ENCODE results near the gene MYO1H.

The MYO1H gene

GRCh38 chr12:109359131-109359690, 11.5 kb downstream of the MYO1H start:
- no peak overlapping the region for H3K4me2 ChIP-seq (ENCODE audit: low read length)
- no peak overlapping the region for H2AFZ ChIP-seq (ENCODE audit: low read length)
- H3K27ac ChIP-seq (ENCODE audit: low read depth, low read length, poor library complexity, severe bottlenecking) = no peak overlapping the region
- no peaks in the 10 kb centered on the region for H3K79me2 ChIP-seq (ENCODE audit: insufficient read depth, low read length)
- no peaks in the 10 kb centered on the region for H3K27me3 ChIP-seq (ENCODE audit: insufficient read depth, low read length)
- no peaks in the 10 kb centered on the region for H3K4me1 ChIP-seq (ENCODE audit: insufficient read depth, low read length, severe bottlenecking)
- H3K9me2 ChIP-seq (ENCODE audit: low read depth, low read length) = no peaks in the 10 kb centered on the region
- no peaks in the 10 kb centered on the region for H3F3A ChIP-seq (ENCODE audit: insufficient read depth, low read length)
- no peaks in the 10 kb centered on the region for H3K36me3 ChIP-seq (ENCODE audit: insufficient read depth, low read length)
- no peak overlapping the region for H3K9ac ChIP-seq (ENCODE audit: low read length)
- TF ChIP-seq EZH2 (IDR thresholded peaks at IDR 0.05; ENCODE audit: borderline replicate concordance, low read length) (no peak), CTCF (IDR thresholded peaks at IDR 0.05; ENCODE audit: low read length) (no peak)
- H3K4me3 ChIP-seq (ENCODE audit: low read depth, low read length, poor library complexity, severe bottlenecking) = no peak overlapping the region
- no peaks in the 10 kb centered on the region for H4K20me1 ChIP-seq (ENCODE audit: insufficient read depth, low read length)
- no peaks in the 10 kb centered on the region for H3K9me3 ChIP-seq (ENCODE audit: low read length)

GRCh38 chr12:109369831-109370230, 22.1 kb downstream of the MYO1H start:
- Histone ChIP-seq H3K9ac (ENCODE audit: low read length) (no peak overlapping the region), H3K4me3 (ENCODE audit: low read depth, low read length, poor library complexity, severe bottlenecking) (no peak overlapping the region), H3K79me2 (ENCODE audit: insufficient read depth, low read length) (no peaks in the 10 kb centered on the region), H3K4me1 (ENCODE audit: insufficient read depth, low read length, severe bottlenecking) (no peaks in the 10 kb centered on the region), H3K27ac (ENCODE audit: low read depth, low read length, poor library complexity, severe bottlenecking) (no peak overlapping the region), H3F3A (ENCODE audit: insufficient read depth, low read length) (no peaks in the 10 kb centered on the region), H3K4me2 (ENCODE audit: low read length) (no peak overlapping the region), H3K9me3 (ENCODE audit: low read length) (no peaks in the 10 kb centered on the region), H3K27me3 (ENCODE audit: insufficient read depth, low read length) (no peaks in the 10 kb centered on the region), H2AFZ (ENCODE audit: low read length) (no peak overlapping the region), H3K36me3 (ENCODE audit: insufficient read depth, low read length) (no peaks in the 10 kb centered on the region; the same call in 1 of the 2 replicates), H4K20me1 (ENCODE audit: insufficient read depth, low read length) (no peaks in the 10 kb centered on the region), H3K9me2 (ENCODE audit: low read depth, low read length) (no peaks in the 10 kb centered on the region)
- TF ChIP-seq CTCF (IDR thresholded peaks at IDR 0.05; ENCODE audit: low read length) (no peak), EZH2 (IDR thresholded peaks at IDR 0.05; ENCODE audit: borderline replicate concordance, low read length) (no peak)

GRCh38 chr12:109377139-109377685, 29.5 kb downstream of the MYO1H start:
- no peak for TF ChIP-seq EZH2 (IDR thresholded peaks at IDR 0.05; ENCODE audit: borderline replicate concordance, low read length)
- no peak for TF ChIP-seq CTCF (IDR thresholded peaks at IDR 0.05; ENCODE audit: low read length)
- no peaks in the 10 kb centered on the region for H4K20me1 ChIP-seq (ENCODE audit: insufficient read depth, low read length)
- no peaks in the 10 kb centered on the region for H3K36me3 ChIP-seq (ENCODE audit: insufficient read depth, low read length)
- no peaks in the 10 kb centered on the region for H3K4me1 ChIP-seq (ENCODE audit: insufficient read depth, low read length, severe bottlenecking)
- H3K4me3 ChIP-seq (ENCODE audit: low read depth, low read length, poor library complexity, severe bottlenecking) = no peak overlapping the region
- no peaks in the 10 kb centered on the region for H3F3A ChIP-seq (ENCODE audit: insufficient read depth, low read length)
- no peak overlapping the region for H3K27ac ChIP-seq (ENCODE audit: low read depth, low read length, poor library complexity, severe bottlenecking)
- H3K4me2 ChIP-seq (ENCODE audit: low read length) = no peak overlapping the region
- H3K79me2 ChIP-seq (ENCODE audit: insufficient read depth, low read length) = no peaks in the 10 kb centered on the region
- H3K9me2 ChIP-seq (ENCODE audit: low read depth, low read length) = no peaks in the 10 kb centered on the region
- H2AFZ ChIP-seq (ENCODE audit: low read length) = no peak overlapping the region
- no peaks in the 10 kb centered on the region for H3K9me3 ChIP-seq (ENCODE audit: low read length)
- no peak overlapping the region for H3K9ac ChIP-seq (ENCODE audit: low read length)
- H3K27me3 ChIP-seq (ENCODE audit: insufficient read depth, low read length) = no peaks in the 10 kb centered on the region
